Vagina (tissue), 2 donors: ENCODE results near the gene ISOC2.

Experiments
- CTCF ChIP-seq, 3 experiments: fragments of 450-650 bp in 2 of 3; fragments of 200-600 bp in 1 of 3; sonication (generic) in 1 of 3; IDR thresholded peaks; one replicate each; pipeline ENCODE4 v1.5.1; 2017 to 2019; ENCODE audit warnings: antibody characterized with exemption in 3 of 3, mild to moderate bottlenecking in 2 of 3, moderate library complexity in 2 of 3
- POLR2A ChIP-seq, 2 donors: fragments of 450-650 bp; IDR thresholded peaks; one replicate each; pipeline ENCODE4 v1.6.1; 2017; ENCODE audit warnings: antibody characterized with exemption in 2 of 2, mild to moderate bottlenecking in 2 of 2, moderate library complexity in 2 of 2
- POLR2AphosphoS5 ChIP-seq, 2 donors: sonication (generic); formaldehyde crosslinking; IDR thresholded peaks; one replicate each; pipeline ENCODE4 v1.9.0; 2017; ENCODE audit warnings: antibody characterized with exemption in 2 of 2, mild to moderate bottlenecking in 2 of 2, low read depth in 1 of 2; ENCODE audit not compliant: insufficient read depth in 1 of 2

GRCh38 chr19:55495646-55496349 lies 34.4 kb upstream of the ISOC2 start:
- TF ChIP-seq POLR2A (IDR thresholded peaks at IDR 0.05) = no peak
- TF ChIP-seq CTCF (IDR thresholded peaks at IDR 0.05) = no peak
- no peak for TF ChIP-seq POLR2AphosphoS5 (IDR thresholded peaks at IDR 0.05; ENCODE audit: insufficient read depth in 1 of 2, low read depth in 1 of 2)
